HCT116 (cell line): ENCODE results near the gene USP3. TPM values are rescaled to one million over a fixed set of nuclear protein-coding genes. Genes with fewer than 3 reads are reported as not detected.

ENCODE experiments used
- ATAC-seq: fragments of 200-7000 bp; cut with Tn5 transposase; 2 replicates; pipeline ENCODE4 v1.9.1; 2020; ENCODE audit warnings: mild to moderate bottlenecking, moderate library complexity
- BruUV-seq: library from RNA; stranded (reverse); fragments of 400-500 nt; replicated peaks from 2 replicates; lab custom pipeline; 2021; lab: Mats Ljungman, UMichigan
- CTCF ChIA-PET: fragments of 300-600 bp; sonication (Branson Sonifier 250); formaldehyde crosslinking; loops from one replicate; lab custom pipeline; 2021; ENCODE audit warnings: antibody characterized with exemption; lab: Charles Lee
- POLR2A ChIA-PET: fragments of 300-600, 350-600 bp; sonication (Branson Sonifier 250); formaldehyde crosslinking; loops from one replicate; lab custom pipeline; 2021; ENCODE audit warnings: antibody characterized with exemption; lab: Charles Lee
- RAD21 ChIA-PET, 2 experiments: fragments of 300-600 bp; sonication (Branson Sonifier 250); formaldehyde crosslinking; loops; one replicate each; lab custom pipeline; 2023; ENCODE audit warnings: low total read pairs in 2 of 2; ENCODE audit not compliant: uncharacterized antibody in 2 of 2, unreplicated experiment in 2 of 2, low non-redundant PET in 1 of 2; lab: Charles Lee
- DNase-seq: peaks from one replicate; pipeline ENCODE4 v3.0.0-alpha.2; 2010; ENCODE audit warnings: low read depth, low spot score
- H2AFZ ChIP-seq: fragments of 200-600 bp; shearing (Covaris generic), sonication (generic); 2 replicates; pipeline ENCODE4 v1.6.1; 2017; ENCODE audit warnings: low read depth, mixed run types, mixed read lengths, antibody characterized with exemption, low read length; ENCODE audit not compliant: poor library complexity, severe bottlenecking
- H3K27ac ChIP-seq: 2 replicates; pipeline ENCODE4 v1.5.1; 2012; ENCODE audit warnings: low read depth, low read length
- H3K27me3 ChIP-seq: fragments of 200-600 bp; sonication (generic); 2 replicates; pipeline ENCODE4 v1.6.1; 2016; ENCODE audit warnings: mixed run types, low read length, mixed read lengths; ENCODE audit not compliant: insufficient read depth
- H3K36me3 ChIP-seq, 2 experiments: fragments of 200-500 bp in 1 of 2; fragments of 200-600 bp in 1 of 2; sonication (Bioruptor generic) in 1 of 2; sonication (generic) in 1 of 2; 2 replicates each; pipeline versions ENCODE4 v1.5.1 to v1.6.1; 2014 to 2016; ENCODE audit warnings: low read length in 2 of 2, inconsistent platforms in 1 of 2, mixed read lengths in 1 of 2, mixed run types in 1 of 2; ENCODE audit not compliant: insufficient read depth in 2 of 2, control insufficient read depth in 1 of 2
- H3K4me1 ChIP-seq, 2 experiments: fragments of 200-600 bp in 1 of 2; sonication (generic) in 1 of 2; 2 replicates each; pipeline versions ENCODE4 v1.5.1 to v1.6.1; 2012 to 2017; ENCODE audit warnings: low read length in 2 of 2, inconsistent platforms in 1 of 2, mild to moderate bottlenecking in 1 of 2, mixed read lengths in 1 of 2, mixed run types in 1 of 2, moderate library complexity in 1 of 2; ENCODE audit not compliant: insufficient read depth in 2 of 2, control insufficient read depth in 1 of 2
- H3K4me2 ChIP-seq: fragments of 200-600 bp; sonication (generic); 2 replicates; pipeline ENCODE4 v1.6.1; 2017; ENCODE audit warnings: mixed run types, low read length, mixed read lengths
- H3K4me3 ChIP-seq, 2 experiments: fragments of 200-600 bp in 1 of 2; sonication (generic) in 1 of 2; replicated peaks in 1 of 2; 2 replicates each; pipeline ENCODE4 v1.5.1; 2011 to 2016; ENCODE audit warnings: low read length in 2 of 2, control low read depth in 1 of 2, low read depth in 1 of 2, mild to moderate bottlenecking in 1 of 2, mixed read lengths in 1 of 2, mixed run types in 1 of 2
- H3K79me2 ChIP-seq: fragments of 200-600 bp; sonication (generic); 2 replicates; pipeline ENCODE4 v1.6.1; 2017; ENCODE audit warnings: mild to moderate bottlenecking, mixed run types, low read length, moderate library complexity, mixed read lengths; ENCODE audit not compliant: insufficient read depth
- H3K9ac ChIP-seq: fragments of 200-600 bp; sonication (generic); 2 replicates; pipeline ENCODE4 v1.6.1; 2016; ENCODE audit warnings: low read length, mixed read lengths
- H3K9me2 ChIP-seq: fragments of 200-600 bp; sonication (generic), shearing (Covaris generic); 2 replicates; pipeline ENCODE4 v1.6.1; 2017; ENCODE audit warnings: mixed run types, mild to moderate bottlenecking, moderate library complexity; ENCODE audit not compliant: insufficient read depth
- H3K9me3 ChIP-seq, 2 experiments: fragments of 200-500 bp in 1 of 2; fragments of 200-600 bp in 1 of 2; sonication (Bioruptor generic) in 1 of 2; sonication (generic) in 1 of 2; 2 replicates each; pipeline ENCODE4 v1.6.1; 2014 to 2017; ENCODE audit warnings: low read length in 2 of 2, mixed read lengths in 2 of 2, inconsistent platforms in 1 of 2, low read depth in 1 of 2, mild to moderate bottlenecking in 1 of 2, mixed run types in 1 of 2, moderate library complexity in 1 of 2; ENCODE audit not compliant: control insufficient read depth in 1 of 2, insufficient read depth in 1 of 2
- H4K20me1 ChIP-seq: fragments of 200-600 bp; sonication (generic), shearing (Covaris generic); 2 replicates; pipeline ENCODE4 v1.6.1; 2017; ENCODE audit warnings: mixed run types, mild to moderate bottlenecking, moderate library complexity; ENCODE audit not compliant: insufficient read depth
- CTCF ChIP-seq, 3 experiments: fragments of 200-600 bp in 1 of 3; sonication (generic) in 1 of 3; IDR thresholded peaks in 2 of 3; conservative IDR thresholded peaks in 1 of 3; 2 replicates each; pipeline ENCODE4 v1.5.1; 2012 to 2017; ENCODE audit warnings: low read depth in 2 of 3, low read length in 2 of 3, antibody characterized with exemption in 1 of 3, borderline replicate concordance in 1 of 3, control low read depth in 1 of 3, mild to moderate bottlenecking in 1 of 3, mixed read lengths in 1 of 3, mixed run types in 1 of 3, moderate library complexity in 1 of 3; ENCODE audit not compliant: insufficient read depth in 1 of 3
- EGR1 ChIP-seq: IDR thresholded peaks from 2 replicates; pipeline ENCODE4 v1.6.1; 2012; ENCODE audit warnings: low read depth
- ELF1 ChIP-seq: IDR thresholded peaks from 2 replicates; pipeline ENCODE4 v1.6.1; 2012; ENCODE audit warnings: low read depth, borderline replicate concordance
- FOSL1 ChIP-seq: IDR thresholded peaks from 2 replicates; pipeline ENCODE4 v1.6.1; 2012; ENCODE audit warnings: low read depth
- MAX ChIP-seq: IDR thresholded peaks from 2 replicates; pipeline ENCODE4 v1.6.1; 2012
- POLR2A ChIP-seq: IDR thresholded peaks from 2 replicates; pipeline ENCODE4 v1.7.0; 2011; ENCODE audit warnings: borderline replicate concordance; ENCODE audit not compliant: insufficient read depth, insufficient read length; ENCODE audit errors: extremely low read depth
- REST ChIP-seq: IDR thresholded peaks from 2 replicates; pipeline ENCODE4 v1.6.1; 2012; ENCODE audit warnings: low read depth
- SP1 ChIP-seq: IDR thresholded peaks from 2 replicates; pipeline ENCODE4 v1.6.1; 2012; ENCODE audit warnings: low read depth
- TCF7L2 ChIP-seq: IDR thresholded peaks from 2 replicates; pipeline ENCODE4 v1.7.0; 2011; ENCODE audit warnings: borderline replicate concordance, inconsistent platforms; ENCODE audit not compliant: insufficient read depth, insufficient read length; ENCODE audit errors: extremely low read depth
- YY1 ChIP-seq: IDR thresholded peaks from 2 replicates; pipeline ENCODE4 v1.6.1; 2011; ENCODE audit warnings: low read length, low read depth, moderate library complexity, mild to moderate bottlenecking; ENCODE audit not compliant: insufficient replicate concordance; ENCODE audit errors: extremely low read depth
- ZBTB33 ChIP-seq: IDR thresholded peaks from 2 replicates; pipeline ENCODE4 v1.6.1; 2011; ENCODE audit warnings: mild to moderate bottlenecking, low read length, moderate library complexity; ENCODE audit not compliant: insufficient replicate concordance; ENCODE audit errors: extremely low read depth
- ZFX ChIP-seq: fragments of 450-650 bp; IDR thresholded peaks from 2 replicates; pipeline ENCODE4 v1.6.1; 2017
- ZNF274 ChIP-seq: fragments of 200-500 bp; sonication (Bioruptor generic); IDR thresholded peaks from 2 replicates; pipeline ENCODE4 v1.6.1; 2014; ENCODE audit warnings: mild to moderate bottlenecking, low read depth, low read length, inconsistent platforms
- intact Hi-C: fragments of 100-400 bp; cut with micrococcal nuclease; formaldehyde crosslinking; loops from 2 replicates; pipeline ENCODE4 v1.10.0; 2022
- total RNA-seq: library from RNA; stranded (reverse); gene quantifications from one replicate; pipeline ENCODE4 v1.2.1, GENCODE V29; 2021; ENCODE audit not compliant: unreplicated experiment

Gene USP3
- total RNA-seq, 1 experiment from 2014 or later, result 61.6 TPM

- Histone ChIP-seq H3K9me2 (no peaks in the 10 kb centered on the region), H3K9ac (no peak overlapping the region), H3K27me3 (no peaks in the 10 kb centered on the region), H3K27ac (no peak overlapping the region), H3K36me3 (no peaks in the 10 kb centered on the region), H3K4me1 (peaks cover 0 to 31% of the 10 kb centered on the region in 2 experiments; a peak in 2 of 4 replicates), H3K4me2 (no peak overlapping the region), H3K4me3 (no peak overlapping the region), H3K79me2 (no peaks in the 10 kb centered on the region), H2AFZ (no peak overlapping the region), H4K20me1 (no peaks in the 10 kb centered on the region), H3K9me3 (no peaks in the 10 kb centered on the region)
- ChIA-PET CTCF (interaction anchor here (1.5 kb wide), 1 partner anchor 9 kb away, joined by 5 read pairs; no protein-coding TSS in a partner anchor), POLR2A (interaction anchor here (0.8 kb wide), 1 partner anchor 19 kb away, joined by 4 read pairs; no protein-coding TSS in a partner anchor), RAD21 (no interaction called here)
- DNase-seq, result no peak
- TF ChIP-seq ELF1, result no peak
- TF ChIP-seq CTCF (IDR thresholded peaks at IDR 0.05 in 2 of 3, conservative IDR thresholded peaks at IDR 0.05 in 1 of 3; ENCODE audit: borderline replicate concordance in 1 of 3, insufficient read depth in 1 of 3, low read depth in 2 of 3, low read length in 2 of 3), result no peak
- no peak for TF ChIP-seq ZBTB33
- TF ChIP-seq ZNF274, result no peak
- no peak for TF ChIP-seq REST
- TF ChIP-seq ZFX, result no peak
- no peak for TF ChIP-seq EGR1
- no peak for TF ChIP-seq SP1
- TF ChIP-seq POLR2A, result no peak
- no peak for TF ChIP-seq FOSL1
- TF ChIP-seq YY1, result no peak
- TF ChIP-seq MAX, result no peak
- no peak for TF ChIP-seq TCF7L2
- no TSS peak for BruUV-seq
- intact Hi-C loops, result no loop called here
- ATAC-seq, result no peak
Observed at GRCh38 chr15:63478243-63478642, 26.1 kb upstream of the USP3 start.
